HL-60 (cell line): Measurements from ENCODE around the gene EVI5.

Experiments used
- POLR2AphosphoS5 ChIP-seq: IDR thresholded peaks from 2 replicates; pipeline ENCODE4 v1.6.1; 2012; ENCODE audit warnings: low read depth
- SPI1 ChIP-seq: IDR thresholded peaks from 2 replicates; pipeline ENCODE4 v1.6.1; 2012; ENCODE audit warnings: low read depth, mild to moderate bottlenecking, borderline replicate concordance
- TF ChIP-seq, protein P1 (sequence below): IDR thresholded peaks from one replicate; pipeline ENCODE4 v1.5.1; 2011; ENCODE audit warnings: low read length, control low read depth, inconsistent platforms; ENCODE audit not compliant: insufficient read depth

DNA sequence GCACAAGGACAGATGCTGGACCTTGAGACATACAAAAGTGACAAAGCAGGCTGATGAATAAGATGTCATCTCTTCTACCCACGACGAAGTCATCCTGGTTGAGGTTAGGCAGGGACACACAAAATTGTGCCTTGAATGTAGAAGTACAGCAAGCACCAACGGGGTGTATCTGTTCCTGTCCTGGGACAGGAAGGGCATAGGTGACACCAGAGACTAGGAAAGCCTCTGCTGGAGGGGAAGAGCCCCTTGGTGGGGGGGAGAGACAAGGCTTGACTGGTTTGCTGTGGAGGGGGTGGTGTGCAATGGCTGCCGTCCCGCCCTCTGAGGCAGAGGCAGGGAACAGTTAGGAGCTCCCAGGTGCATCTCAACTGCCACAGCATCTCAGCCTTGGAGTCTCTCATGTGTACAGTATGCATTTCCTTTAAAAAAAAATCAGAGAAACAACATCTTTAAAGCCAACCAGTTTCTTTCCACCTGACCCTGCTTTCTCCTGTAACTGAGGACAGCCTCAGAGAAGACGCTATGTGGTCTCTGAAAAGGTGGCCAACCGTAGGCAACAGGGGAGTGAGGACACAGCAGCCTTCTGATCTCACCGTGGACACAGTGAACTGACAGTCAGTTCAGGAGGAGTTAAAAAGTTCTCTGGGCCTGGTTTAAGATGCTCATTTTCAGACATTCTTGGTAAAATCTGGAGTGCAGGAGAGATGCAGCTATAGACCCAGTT lies 280.5 kb downstream of the EVI5 start:
- TF ChIP-seq, protein P1, sequence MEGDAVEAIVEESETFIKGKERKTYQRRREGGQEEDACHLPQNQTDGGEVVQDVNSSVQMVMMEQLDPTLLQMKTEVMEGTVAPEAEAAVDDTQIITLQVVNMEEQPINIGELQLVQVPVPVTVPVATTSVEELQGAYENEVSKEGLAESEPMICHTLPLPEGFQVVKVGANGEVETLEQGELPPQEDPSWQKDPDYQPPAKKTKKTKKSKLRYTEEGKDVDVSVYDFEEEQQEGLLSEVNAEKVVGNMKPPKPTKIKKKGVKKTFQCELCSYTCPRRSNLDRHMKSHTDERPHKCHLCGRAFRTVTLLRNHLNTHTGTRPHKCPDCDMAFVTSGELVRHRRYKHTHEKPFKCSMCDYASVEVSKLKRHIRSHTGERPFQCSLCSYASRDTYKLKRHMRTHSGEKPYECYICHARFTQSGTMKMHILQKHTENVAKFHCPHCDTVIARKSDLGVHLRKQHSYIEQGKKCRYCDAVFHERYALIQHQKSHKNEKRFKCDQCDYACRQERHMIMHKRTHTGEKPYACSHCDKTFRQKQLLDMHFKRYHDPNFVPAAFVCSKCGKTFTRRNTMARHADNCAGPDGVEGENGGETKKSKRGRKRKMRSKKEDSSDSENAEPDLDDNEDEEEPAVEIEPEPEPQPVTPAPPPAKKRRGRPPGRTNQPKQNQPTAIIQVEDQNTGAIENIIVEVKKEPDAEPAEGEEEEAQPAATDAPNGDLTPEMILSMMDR, result no peak
- no peak for TF ChIP-seq POLR2AphosphoS5
- TF ChIP-seq SPI1, result no peak
